ENCODE measurements around the gene RADIL.

The RADIL gene

GRCh38 chr7:4815121-4815520 lies 68.4 kb downstream of the RADIL start:
- H3K4me3 ChIP-seq (ENCODE audit: low read depth in 1 of 2, low read length in 2 of 2): no peak overlapping the region
- no peaks in the 10 kb centered on the region for H3K27me3 ChIP-seq (ENCODE audit: low read depth, low read length)
- H3K4me1 ChIP-seq (ENCODE audit: control insufficient read depth in 1 of 2, insufficient read depth in 2 of 2, low read length in 2 of 2): no peaks in the 10 kb centered on the region
- no peak overlapping the region for H3K27ac ChIP-seq (ENCODE audit: low read length)
- H3K36me3 ChIP-seq (ENCODE audit: control insufficient read depth in 1 of 2, insufficient read depth in 2 of 2, low read length in 2 of 2): peaks cover 0 to 9% of the 10 kb centered on the region in 2 donors
- no peaks in the 10 kb centered on the region for H3K9me3 ChIP-seq (ENCODE audit: control insufficient read depth in 1 of 2, low read length in 2 of 2)

- Histone ChIP-seq H3K27me3 (ENCODE audit: low read depth, low read length) (no peaks in the 10 kb centered on the region), H3K36me3 (ENCODE audit: control insufficient read depth in 1 of 2, insufficient read depth in 2 of 2, low read length in 2 of 2) (peaks cover 0 to 9% of the 10 kb centered on the region in 2 donors), H3K4me3 (ENCODE audit: low read depth in 1 of 2, low read length in 2 of 2) (no peak overlapping the region), H3K27ac (ENCODE audit: low read length) (no peak overlapping the region), H3K4me1 (ENCODE audit: control insufficient read depth in 1 of 2, insufficient read depth in 2 of 2, low read length in 2 of 2) (no peaks in the 10 kb centered on the region), H3K9me3 (ENCODE audit: control insufficient read depth in 1 of 2, low read length in 2 of 2) (no peaks in the 10 kb centered on the region)
These were observed 69.1 kb downstream of the RADIL start for GRCh38 chr7:4814433-4814832.

- H3K27me3 ChIP-seq (ENCODE audit: low read depth, low read length): no peaks in the 10 kb centered on the region
- peaks cover 0 to 9% of the 10 kb centered on the region in 2 donors for H3K36me3 ChIP-seq (ENCODE audit: control insufficient read depth in 1 of 2, insufficient read depth in 2 of 2, low read length in 2 of 2)
- no peak overlapping the region for H3K4me3 ChIP-seq (ENCODE audit: low read depth in 1 of 2, low read length in 2 of 2)
- H3K9me3 ChIP-seq (ENCODE audit: control insufficient read depth in 1 of 2, low read length in 2 of 2): no peaks in the 10 kb centered on the region
- no peak overlapping the region for H3K27ac ChIP-seq (ENCODE audit: low read length)
- no peaks in the 10 kb centered on the region for H3K4me1 ChIP-seq (ENCODE audit: control insufficient read depth in 1 of 2, insufficient read depth in 2 of 2, low read length in 2 of 2)
These were observed 73.8 kb downstream of the RADIL start for GRCh38 chr7:4809666-4810065.

GRCh38 chr7:4809091-4809591 lies 74.4 kb downstream of the RADIL start:
- H3K27ac ChIP-seq (ENCODE audit: low read length): no peak overlapping the region

GRCh38 chr7:4808565-4808964 lies 75.0 kb downstream of the RADIL start:
- no peak overlapping the region for H3K27ac ChIP-seq (ENCODE audit: low read length)
- H3K27me3 ChIP-seq (ENCODE audit: low read depth, low read length): no peaks in the 10 kb centered on the region
- H3K4me1 ChIP-seq (ENCODE audit: control insufficient read depth in 1 of 2, insufficient read depth in 2 of 2, low read length in 2 of 2): no peaks in the 10 kb centered on the region
- H3K9me3 ChIP-seq (ENCODE audit: control insufficient read depth in 1 of 2, low read length in 2 of 2): no peaks in the 10 kb centered on the region
- no peak overlapping the region for H3K4me3 ChIP-seq (ENCODE audit: low read depth in 1 of 2, low read length in 2 of 2)
- H3K36me3 ChIP-seq (ENCODE audit: control insufficient read depth in 1 of 2, insufficient read depth in 2 of 2, low read length in 2 of 2): peaks cover 0 to 9% of the 10 kb centered on the region in 2 donors

More at GRCh38 chr7:4809091-4809591, 74.4 kb downstream of the RADIL start:
- Histone ChIP-seq H3K27me3 (ENCODE audit: low read depth, low read length) (no peaks in the 10 kb centered on the region), H3K9me3 (ENCODE audit: control insufficient read depth in 1 of 2, low read length in 2 of 2) (no peaks in the 10 kb centered on the region), H3K4me1 (ENCODE audit: control insufficient read depth in 1 of 2, insufficient read depth in 2 of 2, low read length in 2 of 2) (no peaks in the 10 kb centered on the region), H3K4me3 (ENCODE audit: low read depth in 1 of 2, low read length in 2 of 2) (no peak overlapping the region), H3K36me3 (ENCODE audit: control insufficient read depth in 1 of 2, insufficient read depth in 2 of 2, low read length in 2 of 2) (peaks cover 0 to 9% of the 10 kb centered on the region in 2 donors)

GRCh38 chr7:4808026-4808425 lies 75.5 kb downstream of the RADIL start:
- H3K36me3 ChIP-seq (ENCODE audit: control insufficient read depth in 1 of 2, insufficient read depth in 2 of 2, low read length in 2 of 2): peaks cover 0 to 4% of the 10 kb centered on the region in 2 donors
- H3K27ac ChIP-seq (ENCODE audit: low read length): no peak overlapping the region
- no peaks in the 10 kb centered on the region for H3K27me3 ChIP-seq (ENCODE audit: low read depth, low read length)
- H3K4me1 ChIP-seq (ENCODE audit: control insufficient read depth in 1 of 2, insufficient read depth in 2 of 2, low read length in 2 of 2): no peaks in the 10 kb centered on the region
- H3K9me3 ChIP-seq (ENCODE audit: control insufficient read depth in 1 of 2, low read length in 2 of 2): no peaks in the 10 kb centered on the region
- H3K4me3 ChIP-seq (ENCODE audit: low read depth in 1 of 2, low read length in 2 of 2): no peak overlapping the region

- Histone ChIP-seq H3K27me3 (ENCODE audit: low read depth, low read length) (no peaks in the 10 kb centered on the region), H3K27ac (ENCODE audit: low read length) (no peak overlapping the region), H3K4me1 (ENCODE audit: control insufficient read depth in 1 of 2, insufficient read depth in 2 of 2, low read length in 2 of 2) (no peaks in the 10 kb centered on the region), H3K4me3 (ENCODE audit: low read depth in 1 of 2, low read length in 2 of 2) (no peak overlapping the region), H3K36me3 (ENCODE audit: control insufficient read depth in 1 of 2, insufficient read depth in 2 of 2, low read length in 2 of 2) (peaks cover 0 to under 1% of the 10 kb centered on the region in 2 donors), H3K9me3 (ENCODE audit: control insufficient read depth in 1 of 2, low read length in 2 of 2) (no peaks in the 10 kb centered on the region)
These were observed 75.9 kb downstream of the RADIL start for GRCh38 chr7:4807598-4808016.

GRCh38 chr7:4806983-4807597 lies 76.4 kb downstream of the RADIL start:
- no peaks in the 10 kb centered on the region for H3K27me3 ChIP-seq (ENCODE audit: low read depth, low read length)
- H3K27ac ChIP-seq (ENCODE audit: low read length): no peak overlapping the region

GRCh38 chr7:4805984-4806300 lies 77.6 kb downstream of the RADIL start:
- Histone ChIP-seq H3K4me1 (ENCODE audit: control insufficient read depth in 1 of 2, insufficient read depth in 2 of 2, low read length in 2 of 2) (no peaks in the 10 kb centered on the region), H3K27ac (ENCODE audit: low read length) (no peak overlapping the region), H3K36me3 (ENCODE audit: control insufficient read depth in 1 of 2, insufficient read depth in 2 of 2, low read length in 2 of 2) (no peaks in the 10 kb centered on the region), H3K9me3 (ENCODE audit: control insufficient read depth in 1 of 2, low read length in 2 of 2) (no peaks in the 10 kb centered on the region), H3K27me3 (ENCODE audit: low read depth, low read length) (no peaks in the 10 kb centered on the region), H3K4me3 (ENCODE audit: low read depth in 1 of 2, low read length in 2 of 2) (no peak overlapping the region)

More at GRCh38 chr7:4806983-4807597, 76.4 kb downstream of the RADIL start:
- Histone ChIP-seq H3K4me3 (ENCODE audit: low read depth in 1 of 2, low read length in 2 of 2) (no peak overlapping the region), H3K9me3 (ENCODE audit: control insufficient read depth in 1 of 2, low read length in 2 of 2) (no peaks in the 10 kb centered on the region), H3K4me1 (ENCODE audit: control insufficient read depth in 1 of 2, insufficient read depth in 2 of 2, low read length in 2 of 2) (no peaks in the 10 kb centered on the region), H3K36me3 (ENCODE audit: control insufficient read depth in 1 of 2, insufficient read depth in 2 of 2, low read length in 2 of 2) (no peaks in the 10 kb centered on the region)

- H3K4me1 ChIP-seq (ENCODE audit: control insufficient read depth in 1 of 2, insufficient read depth in 2 of 2, low read length in 2 of 2): no peaks in the 10 kb centered on the region
- no peaks in the 10 kb centered on the region for H3K36me3 ChIP-seq (ENCODE audit: control insufficient read depth in 1 of 2, insufficient read depth in 2 of 2, low read length in 2 of 2)
- H3K9me3 ChIP-seq (ENCODE audit: control insufficient read depth in 1 of 2, low read length in 2 of 2): no peaks in the 10 kb centered on the region
- no peak overlapping the region for H3K27ac ChIP-seq (ENCODE audit: low read length)
- H3K27me3 ChIP-seq (ENCODE audit: low read depth, low read length): no peaks in the 10 kb centered on the region
- no peak overlapping the region for H3K4me3 ChIP-seq (ENCODE audit: low read depth in 1 of 2, low read length in 2 of 2)
These were observed 78.2 kb downstream of the RADIL start for GRCh38 chr7:4805110-4805983.

- Histone ChIP-seq H3K36me3 (ENCODE audit: control insufficient read depth in 1 of 2, insufficient read depth in 2 of 2, low read length in 2 of 2) (no peaks in the 10 kb centered on the region), H3K9me3 (ENCODE audit: control insufficient read depth in 1 of 2, low read length in 2 of 2) (no peaks in the 10 kb centered on the region), H3K27me3 (ENCODE audit: low read depth, low read length) (no peaks in the 10 kb centered on the region), H3K4me1 (ENCODE audit: control insufficient read depth in 1 of 2, insufficient read depth in 2 of 2, low read length in 2 of 2) (peaks cover 0 to under 1% of the 10 kb centered on the region in 2 donors), H3K4me3 (ENCODE audit: low read depth in 1 of 2, low read length in 2 of 2) (no peak overlapping the region), H3K27ac (ENCODE audit: low read length) (no peak overlapping the region)
These were observed 79.9 kb downstream of the RADIL start for GRCh38 chr7:4803397-4804241.

All from muscle layer of duodenum (tissue), 2 donors.